SK-N-SH (cell line): ENCODE data around the gene ASCL5. TPM values are rescaled to one million over a fixed set of nuclear protein-coding genes. Genes with fewer than 3 reads are reported as not detected.

Source experiments
- CTCF ChIA-PET: fragments of 300-600, 350-600 bp; formaldehyde crosslinking; extraction: SDS; loops from one replicate; lab custom pipeline; 2021; lab: Yijun Ruan, JAX
- POLR2A ChIA-PET: fragments of 350-600 bp; sonication (Branson Sonifier 250); formaldehyde crosslinking; extraction: SDS; loops from one replicate; lab custom pipeline; 2020; ENCODE audit warnings: antibody characterized with exemption, inconsistent platforms; lab: Yijun Ruan, JAX
- DNase-seq: peaks from one replicate; pipeline ENCODE4 v3.0.0; 2012
- H2AFZ ChIP-seq: fragments of 200-600 bp; sonication (generic); 2 replicates; pipeline ENCODE4 v1.8.1; 2016; ENCODE audit warnings: antibody characterized with exemption, mild to moderate bottlenecking, low read depth
- H3F3A ChIP-seq: fragments of 200-600 bp; sonication (generic); replicated peaks from 2 replicates; pipeline ENCODE3; 2016; ENCODE audit warnings: antibody characterized with exemption, mild to moderate bottlenecking; ENCODE audit not compliant: insufficient read depth
- H3K27ac ChIP-seq, 2 experiments: fragments of 200-500 bp in 1 of 2; fragments of 200-600 bp in 1 of 2; sonication (Bioruptor generic) in 1 of 2; sonication (generic), shearing (Covaris generic) in 1 of 2; 2 replicates each; pipeline versions ENCODE4 v1.5.1 to v1.6.1; 2014 to 2016; ENCODE audit warnings: low read depth in 2 of 2, inconsistent platforms in 1 of 2, low read length in 1 of 2, mild to moderate bottlenecking in 1 of 2, mixed read lengths in 1 of 2
- H3K27me3 ChIP-seq: fragments of 200-600 bp; sonication (generic), shearing (Covaris generic); 2 replicates; pipeline ENCODE4 v1.6.1; 2016; ENCODE audit warnings: mixed run types; ENCODE audit not compliant: insufficient read depth
- H3K36me3 ChIP-seq, 2 experiments: fragments of 200-500 bp in 1 of 2; fragments of 200-600 bp in 1 of 2; sonication (Bioruptor generic) in 1 of 2; sonication (generic) in 1 of 2; replicated peaks in 1 of 2; 2 replicates each; pipeline versions ENCODE3 to v1.5.1; 2014 to 2016; ENCODE audit warnings: low read length in 1 of 2, mild to moderate bottlenecking in 1 of 2; ENCODE audit not compliant: insufficient read depth in 2 of 2, control insufficient read depth in 1 of 2
- H3K4me1 ChIP-seq, 2 experiments: fragments of 200-500 bp in 1 of 2; fragments of 200-600 bp in 1 of 2; sonication (Bioruptor generic) in 1 of 2; sonication (generic), shearing (Covaris generic) in 1 of 2; 2 replicates each; pipeline versions ENCODE4 v1.5.1 to v1.6.1; 2014 to 2016; ENCODE audit warnings: low read depth in 1 of 2, low read length in 1 of 2, mixed run types in 1 of 2; ENCODE audit not compliant: insufficient read depth in 2 of 2, control insufficient read depth in 1 of 2
- H3K4me2 ChIP-seq: fragments of 200-600 bp; sonication (generic), shearing (Covaris generic); 2 replicates; pipeline ENCODE4 v1.6.1; 2017; ENCODE audit warnings: mixed run types
- H3K4me3 ChIP-seq, 2 experiments: fragments of 200-500 bp in 1 of 2; fragments of 200-600 bp in 1 of 2; sonication (Bioruptor generic) in 1 of 2; sonication (generic), shearing (Covaris generic) in 1 of 2; 2 replicates each; pipeline versions ENCODE4 v1.5.1 to v1.8.1; 2014 to 2016; ENCODE audit warnings: low read depth in 2 of 2, inconsistent platforms in 1 of 2, low read length in 1 of 2, mild to moderate bottlenecking in 1 of 2, mixed read lengths in 1 of 2, moderate library complexity in 1 of 2
- H3K79me2 ChIP-seq: fragments of 200-600 bp; sonication (generic); 2 replicates; pipeline ENCODE4 v1.8.1; 2017; ENCODE audit warnings: mild to moderate bottlenecking; ENCODE audit not compliant: insufficient read depth
- H3K9ac ChIP-seq: fragments of 200-600 bp; sonication (generic); 2 replicates; pipeline ENCODE4 v1.6.1; 2017; ENCODE audit warnings: mixed run types
- H3K9me2 ChIP-seq: fragments of 200-600 bp; sonication (generic); 2 replicates; pipeline ENCODE4 v1.6.1; 2017; ENCODE audit warnings: mixed run types
- H3K9me3 ChIP-seq: fragments of 200-600 bp; sonication (generic); 2 replicates; pipeline ENCODE4 v1.6.1; 2017; ENCODE audit warnings: mixed run types, mild to moderate bottlenecking, moderate library complexity
- H4K20me1 ChIP-seq: fragments of 200-600 bp; sonication (generic); 2 replicates; pipeline ENCODE4 v1.6.1; 2017; ENCODE audit warnings: mild to moderate bottlenecking, mixed run types; ENCODE audit not compliant: insufficient read depth
- EZH2phosphoT487 ChIP-seq: fragments of 200-600 bp; sonication (generic); IDR thresholded peaks from 2 replicates; pipeline ENCODE4 v1.6.1; 2017; ENCODE audit warnings: low read depth, mixed run types, mild to moderate bottlenecking, antibody characterized with exemption, moderate library complexity, borderline replicate concordance
- FOSL2 ChIP-seq: IDR thresholded peaks from 2 replicates; pipeline ENCODE4 v1.4.0; 2012; ENCODE audit warnings: low read depth, mild to moderate bottlenecking, moderate library complexity, borderline replicate concordance
- GATA2 ChIP-seq: sonication (generic); formaldehyde crosslinking; IDR thresholded peaks from 2 replicates; pipeline ENCODE4 v1.5.0; 2020; ENCODE audit warnings: mild to moderate bottlenecking, missing genetic modification reagents
- JUND ChIP-seq: IDR thresholded peaks from 2 replicates; pipeline ENCODE4 v1.4.0; 2012
- MEF2A ChIP-seq: IDR thresholded peaks from 2 replicates; pipeline ENCODE4 v1.4.0; 2012; ENCODE audit warnings: low read depth, borderline replicate concordance
- MXI1 ChIP-seq: IDR thresholded peaks from 2 replicates; pipeline ENCODE4 v1.6.1; 2012; ENCODE audit warnings: mild to moderate bottlenecking, low read depth, low read length, improper control_type of control experiment
- NFIC ChIP-seq: IDR thresholded peaks from 2 replicates; pipeline ENCODE4 v1.4.0; 2012; ENCODE audit warnings: borderline replicate concordance
- NRF1 ChIP-seq: IDR thresholded peaks from 2 replicates; pipeline ENCODE4 v1.6.1; 2012; ENCODE audit warnings: low read depth, mild to moderate bottlenecking, low read length
- RCOR1 ChIP-seq: fragments of 150-350 bp; IDR thresholded peaks from 2 replicates; pipeline ENCODE4 v1.6.1; 2017; ENCODE audit warnings: antibody characterized with exemption, low read length
- REST ChIP-seq: IDR thresholded peaks from 2 replicates; pipeline ENCODE4 v1.6.1; 2012; ENCODE audit warnings: mild to moderate bottlenecking, low read depth, low read length, moderate library complexity
- SIN3A ChIP-seq: IDR thresholded peaks from 2 replicates; pipeline ENCODE4 v1.6.1; 2012; ENCODE audit warnings: low read depth, mild to moderate bottlenecking, low read length, moderate library complexity, borderline replicate concordance
- TAF1 ChIP-seq: IDR thresholded peaks from 2 replicates; pipeline ENCODE4 v1.6.1; 2012; ENCODE audit warnings: low read depth, mild to moderate bottlenecking, low read length, moderate library complexity, borderline replicate concordance
- TEAD4 ChIP-seq: IDR thresholded peaks from 2 replicates; pipeline ENCODE4 v1.4.0; 2012; ENCODE audit warnings: mild to moderate bottlenecking, borderline replicate concordance; ENCODE audit not compliant: insufficient read depth
- USF1 ChIP-seq: IDR thresholded peaks from 2 replicates; pipeline ENCODE4 v1.4.0; 2012; ENCODE audit warnings: low read depth, borderline replicate concordance
- YY1 ChIP-seq: IDR thresholded peaks from 2 replicates; pipeline ENCODE4 v1.4.0; 2012; ENCODE audit warnings: low read depth, mild to moderate bottlenecking
- WGBS: methylation state at CpG from one replicate; pipeline ENCODE4 v1.1.6; 2017; ENCODE audit warnings: low lambda C conversion rate; 5-methylcytosine and 5-hydroxymethylcytosine counted together
- polyA plus RNA-seq, 3 experiments: library from polyadenylated mRNA; depleted of rRNA; stranded (reverse); fragments of >200 nt; gene quantifications; 2 replicates each; pipeline ENCODE4 v1.2.3, GENCODE V29; 2012
- TF ChIP-seq, protein P1 (sequence below): fragments of 200-600 bp; sonication (generic); IDR thresholded peaks from 2 replicates; pipeline ENCODE4 v1.6.1; 2017; ENCODE audit warnings: antibody characterized with exemption, mild to moderate bottlenecking, moderate library complexity
- TF ChIP-seq, protein P2 (sequence below): IDR thresholded peaks from 2 replicates; pipeline ENCODE4 v1.4.0; 2012; ENCODE audit warnings: low read depth, borderline replicate concordance

ASCL5 gene
- polyA plus RNA-seq, 1 of the 3 experiments (the other 2 are of a cell fraction) = not detected

DNA sequence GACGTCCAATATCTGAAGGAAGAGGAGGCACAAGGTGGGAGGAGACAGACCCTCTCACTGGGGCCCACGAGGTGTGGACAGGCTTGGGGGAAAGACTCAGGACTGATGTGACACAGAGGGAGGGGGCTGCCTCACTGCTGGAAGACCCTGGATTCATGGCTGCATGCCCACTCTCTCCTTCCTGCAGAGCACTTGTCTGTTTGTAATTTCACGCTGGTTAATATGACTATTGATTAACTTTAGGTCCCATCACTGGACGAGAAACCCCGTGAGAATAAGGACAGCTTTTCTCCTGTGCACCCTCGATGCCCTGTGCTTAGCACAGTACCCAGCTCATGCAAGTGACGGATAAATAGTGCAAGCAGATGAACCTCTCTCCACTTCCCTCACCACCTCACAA, 49.9 kb downstream of the ASCL5 start:
- H3F3A ChIP-seq = no peaks in the 10 kb centered on the region
- no peak overlapping the region for H2AFZ ChIP-seq
- 42% methylated on average over 7 of the region's 7 CpGs for WGBS
- CTCF ChIA-PET = interaction anchor here (0.9 kb wide), 1 partner anchor 105 kb away, joined by 3 read pairs; no protein-coding TSS in a partner anchor
- H3K9me2 ChIP-seq = no peaks in the 10 kb centered on the region
- no peak for DNase-seq
- H3K79me2 ChIP-seq = no peaks in the 10 kb centered on the region
- H3K4me1 ChIP-seq = no peaks in the 10 kb centered on the region
- no peak overlapping the region for H3K27ac ChIP-seq
- POLR2A ChIA-PET = no interaction called here
- no peak overlapping the region for H3K4me2 ChIP-seq
- H3K9me3 ChIP-seq = no peaks in the 10 kb centered on the region
- H4K20me1 ChIP-seq = no peaks in the 10 kb centered on the region
- H3K36me3 ChIP-seq = no peaks in the 10 kb centered on the region
- no peak for TF ChIP-seq MXI1
- TF ChIP-seq JUND = no peak
- TF ChIP-seq, protein P1, sequence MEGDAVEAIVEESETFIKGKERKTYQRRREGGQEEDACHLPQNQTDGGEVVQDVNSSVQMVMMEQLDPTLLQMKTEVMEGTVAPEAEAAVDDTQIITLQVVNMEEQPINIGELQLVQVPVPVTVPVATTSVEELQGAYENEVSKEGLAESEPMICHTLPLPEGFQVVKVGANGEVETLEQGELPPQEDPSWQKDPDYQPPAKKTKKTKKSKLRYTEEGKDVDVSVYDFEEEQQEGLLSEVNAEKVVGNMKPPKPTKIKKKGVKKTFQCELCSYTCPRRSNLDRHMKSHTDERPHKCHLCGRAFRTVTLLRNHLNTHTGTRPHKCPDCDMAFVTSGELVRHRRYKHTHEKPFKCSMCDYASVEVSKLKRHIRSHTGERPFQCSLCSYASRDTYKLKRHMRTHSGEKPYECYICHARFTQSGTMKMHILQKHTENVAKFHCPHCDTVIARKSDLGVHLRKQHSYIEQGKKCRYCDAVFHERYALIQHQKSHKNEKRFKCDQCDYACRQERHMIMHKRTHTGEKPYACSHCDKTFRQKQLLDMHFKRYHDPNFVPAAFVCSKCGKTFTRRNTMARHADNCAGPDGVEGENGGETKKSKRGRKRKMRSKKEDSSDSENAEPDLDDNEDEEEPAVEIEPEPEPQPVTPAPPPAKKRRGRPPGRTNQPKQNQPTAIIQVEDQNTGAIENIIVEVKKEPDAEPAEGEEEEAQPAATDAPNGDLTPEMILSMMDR = no peak
- no peak for TF ChIP-seq EZH2phosphoT487
- TF ChIP-seq REST = no peak
- TF ChIP-seq GATA2 = no peak
- no peak for TF ChIP-seq MEF2A
- no peak for TF ChIP-seq NRF1
- TF ChIP-seq YY1 = no peak
- TF ChIP-seq FOSL2 = no peak
- TF ChIP-seq, all 33 proteins: peak for 0
- Histone ChIP-seq H3K9ac (no peak overlapping the region), H3K27me3 (peaks cover 4% of the 10 kb centered on the region; the same call in 1 of the 2 replicates), H3K4me3 (no peak overlapping the region)

DNA sequence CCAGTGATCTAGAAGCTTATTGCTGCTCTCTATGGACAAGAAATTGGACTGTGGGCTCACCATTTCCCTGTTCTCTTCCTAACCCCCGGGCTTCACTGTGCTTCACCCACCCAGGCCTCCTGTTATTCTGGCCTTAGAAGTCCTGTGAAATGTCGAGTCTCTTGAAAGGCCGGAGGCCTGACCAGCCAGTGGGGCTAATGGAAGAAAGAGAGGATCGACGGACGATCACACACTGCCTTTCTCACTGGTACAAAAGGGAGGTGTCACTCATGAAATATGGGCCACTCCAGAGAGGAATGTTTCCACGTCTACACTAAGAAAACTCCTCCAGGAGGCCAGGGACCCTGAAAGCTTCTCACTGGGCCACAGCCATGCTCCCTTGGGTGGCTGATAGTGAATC, 50.9 kb downstream of the ASCL5 start:
- Histone ChIP-seq H3K9me3 (no peaks in the 10 kb centered on the region), H3K9me2 (no peaks in the 10 kb centered on the region), H4K20me1 (no peaks in the 10 kb centered on the region), H3K79me2 (no peaks in the 10 kb centered on the region), H3K27me3 (peaks cover 5% of the 10 kb centered on the region; the same call in 1 of the 2 replicates), H3F3A (no peaks in the 10 kb centered on the region), H3K27ac (no peak overlapping the region), H3K4me3 (no peak overlapping the region), H3K9ac (no peak overlapping the region), H2AFZ (no peak overlapping the region), H3K36me3 (no peaks in the 10 kb centered on the region), H3K4me2 (no peak overlapping the region), H3K4me1 (no peaks in the 10 kb centered on the region)
- 59% methylated on average over 7 of the region's 7 CpGs for whole genome bisulfite sequencing
- CTCF ChIA-PET = interaction anchor here (2.2 kb wide), 1 partner anchor 105 kb away, joined by 10 read pairs; no protein-coding TSS in a partner anchor
- POLR2A ChIA-PET = no interaction called here
- DNase-seq = no peak
- TF ChIP-seq, protein P2, sequence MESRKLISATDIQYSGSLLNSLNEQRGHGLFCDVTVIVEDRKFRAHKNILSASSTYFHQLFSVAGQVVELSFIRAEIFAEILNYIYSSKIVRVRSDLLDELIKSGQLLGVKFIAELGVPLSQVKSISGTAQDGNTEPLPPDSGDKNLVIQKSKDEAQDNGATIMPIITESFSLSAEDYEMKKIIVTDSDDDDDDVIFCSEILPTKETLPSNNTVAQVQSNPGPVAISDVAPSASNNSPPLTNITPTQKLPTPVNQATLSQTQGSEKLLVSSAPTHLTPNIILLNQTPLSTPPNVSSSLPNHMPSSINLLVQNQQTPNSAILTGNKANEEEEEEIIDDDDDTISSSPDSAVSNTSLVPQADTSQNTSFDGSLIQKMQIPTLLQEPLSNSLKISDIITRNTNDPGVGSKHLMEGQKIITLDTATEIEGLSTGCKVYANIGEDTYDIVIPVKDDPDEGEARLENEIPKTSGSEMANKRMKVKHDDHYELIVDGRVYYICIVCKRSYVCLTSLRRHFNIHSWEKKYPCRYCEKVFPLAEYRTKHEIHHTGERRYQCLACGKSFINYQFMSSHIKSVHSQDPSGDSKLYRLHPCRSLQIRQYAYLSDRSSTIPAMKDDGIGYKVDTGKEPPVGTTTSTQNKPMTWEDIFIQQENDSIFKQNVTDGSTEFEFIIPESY = no peak
- TF ChIP-seq RCOR1 (no peak), TEAD4 (no peak), USF1 (no peak), EZH2phosphoT487 (no peak), SIN3A (no peak), TAF1 (no peak), NFIC (no peak)
- TF ChIP-seq, protein P1 = no peak
